Measurements from ENCODE around the gene PGLYRP1.
A peak's percentile ranks its signal among the peaks of the same experiment; 100 is the strongest.

Gene PGLYRP1

DNA sequence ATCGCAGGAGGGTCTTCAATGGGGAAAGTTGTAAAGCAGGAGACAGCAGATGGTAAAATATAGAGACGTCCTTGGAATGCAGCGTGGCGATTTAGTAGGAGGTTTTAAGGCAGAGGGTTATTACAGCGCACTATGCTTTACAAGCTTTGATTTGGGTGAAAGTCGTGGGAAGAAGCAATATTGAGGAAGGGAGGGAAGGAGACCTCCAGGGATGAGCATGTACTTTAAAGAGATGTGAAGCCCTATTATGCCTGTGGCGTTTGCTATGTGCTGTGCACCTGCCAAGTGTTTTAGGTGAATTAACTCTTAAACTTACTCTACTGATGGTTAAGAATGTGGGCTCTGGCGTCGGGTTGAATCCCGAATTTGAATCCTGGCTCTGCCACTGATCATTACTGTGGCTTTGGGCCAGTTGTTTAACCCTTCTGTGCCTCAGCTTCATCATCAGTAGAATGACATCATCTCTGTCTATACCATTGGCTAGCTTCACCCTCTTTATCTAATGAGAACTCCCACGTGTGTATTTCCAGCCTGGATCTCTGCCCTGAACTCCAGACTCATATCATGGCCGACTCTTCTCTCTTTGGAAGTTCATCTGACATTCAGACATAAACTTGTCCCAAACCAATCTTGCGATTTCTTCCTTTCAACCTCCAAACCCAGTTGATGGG lies 27.0 kb downstream of the PGLYRP1 start:
- TF ChIP-seq, protein P1, sequence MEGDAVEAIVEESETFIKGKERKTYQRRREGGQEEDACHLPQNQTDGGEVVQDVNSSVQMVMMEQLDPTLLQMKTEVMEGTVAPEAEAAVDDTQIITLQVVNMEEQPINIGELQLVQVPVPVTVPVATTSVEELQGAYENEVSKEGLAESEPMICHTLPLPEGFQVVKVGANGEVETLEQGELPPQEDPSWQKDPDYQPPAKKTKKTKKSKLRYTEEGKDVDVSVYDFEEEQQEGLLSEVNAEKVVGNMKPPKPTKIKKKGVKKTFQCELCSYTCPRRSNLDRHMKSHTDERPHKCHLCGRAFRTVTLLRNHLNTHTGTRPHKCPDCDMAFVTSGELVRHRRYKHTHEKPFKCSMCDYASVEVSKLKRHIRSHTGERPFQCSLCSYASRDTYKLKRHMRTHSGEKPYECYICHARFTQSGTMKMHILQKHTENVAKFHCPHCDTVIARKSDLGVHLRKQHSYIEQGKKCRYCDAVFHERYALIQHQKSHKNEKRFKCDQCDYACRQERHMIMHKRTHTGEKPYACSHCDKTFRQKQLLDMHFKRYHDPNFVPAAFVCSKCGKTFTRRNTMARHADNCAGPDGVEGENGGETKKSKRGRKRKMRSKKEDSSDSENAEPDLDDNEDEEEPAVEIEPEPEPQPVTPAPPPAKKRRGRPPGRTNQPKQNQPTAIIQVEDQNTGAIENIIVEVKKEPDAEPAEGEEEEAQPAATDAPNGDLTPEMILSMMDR (IDR thresholded peaks at IDR 0.05; ENCODE audit: low read depth, low read length, missing control alignments), result no peak
- peak overlapping the region; percentile 61 for H3K4me3 ChIP-seq (replicated peaks; ENCODE audit: low read depth, low read length)
- DNase-seq (ENCODE audit: extremely low read depth, low read depth), result no peak

DNA sequence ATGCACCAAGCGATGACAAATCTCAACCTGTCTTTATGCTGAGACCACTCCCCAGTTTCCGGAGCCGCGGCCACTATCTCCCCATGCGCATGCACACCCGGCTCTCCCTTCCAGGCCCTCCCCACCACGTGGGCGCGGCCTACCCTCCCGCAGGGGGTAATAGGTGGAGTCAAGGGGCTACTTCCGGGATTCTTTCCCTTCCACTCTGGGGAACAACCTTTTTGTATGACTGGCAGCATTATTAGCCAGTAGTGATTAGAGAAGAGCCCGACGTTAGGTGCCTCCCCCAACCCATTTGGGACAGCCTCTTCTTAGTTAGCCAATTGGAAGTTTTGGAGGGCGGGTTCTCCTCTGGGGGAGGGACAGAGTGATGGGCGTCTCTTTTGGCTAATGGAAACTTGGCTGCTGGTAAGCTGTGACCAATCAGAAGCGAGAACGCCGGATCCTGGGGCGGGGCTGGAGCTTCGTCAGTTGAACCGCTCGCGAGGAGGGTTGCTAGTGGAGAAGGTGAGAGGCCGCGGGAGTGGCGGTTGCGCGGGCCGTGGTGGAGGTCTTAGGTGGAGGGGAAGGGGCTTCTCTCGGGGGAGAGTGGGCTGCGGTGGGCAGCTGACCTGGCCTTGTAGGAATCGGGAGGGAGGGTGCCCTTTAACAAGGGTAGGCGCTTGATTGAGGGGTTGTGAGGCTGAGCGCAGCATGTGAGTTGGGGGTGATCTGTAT lies 27.7 kb downstream of the PGLYRP1 start, which contains the start of gene CCDC61:
CCDC61 (plus strand) TSS at position 470 of the 717 bp plus-strand sequence. CDS start 7,552 bp downstream, outside the sequence.
- DNase-seq (ENCODE audit: extremely low read depth, low read depth), result peak; percentile 99
- TF ChIP-seq, protein P1 (IDR thresholded peaks at IDR 0.05; ENCODE audit: low read depth, low read length, missing control alignments), result no peak
- H3K4me3 ChIP-seq (replicated peaks; ENCODE audit: low read depth, low read length), result peak within 1 kb of the TSS; percentile 61

DNA sequence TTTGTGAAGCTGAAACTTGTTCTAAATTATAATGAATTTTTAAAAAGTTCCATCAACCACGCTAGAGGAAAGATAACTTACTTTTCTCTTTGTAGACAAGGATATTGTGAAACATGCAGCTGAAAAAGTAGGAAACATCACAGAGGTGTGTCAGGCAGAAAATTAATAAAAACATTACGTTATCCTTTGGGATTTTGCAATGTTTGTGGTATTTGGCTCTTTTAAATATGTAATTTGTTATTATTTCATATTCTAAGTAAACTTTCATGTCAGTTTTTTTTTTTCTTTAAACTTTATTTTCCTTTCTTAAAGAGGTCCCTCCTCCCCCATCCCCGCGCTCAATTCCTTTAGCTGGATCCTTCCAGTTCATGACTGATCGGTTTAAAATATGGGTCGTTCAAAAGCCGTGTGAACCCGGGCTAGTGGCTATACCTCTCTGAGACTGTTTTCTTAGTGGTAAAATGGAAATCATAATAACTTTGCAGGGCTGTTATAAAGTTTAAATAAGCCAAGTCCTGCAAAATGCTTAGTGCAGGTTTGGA lies 28.3 kb downstream of the PGLYRP1 start:
- TF ChIP-seq, protein P1 (IDR thresholded peaks at IDR 0.05; ENCODE audit: low read depth, low read length, missing control alignments), result no peak
- no peak for DNase-seq (ENCODE audit: extremely low read depth, low read depth)
- peak overlapping the region; percentile 61 for H3K4me3 ChIP-seq (replicated peaks; ENCODE audit: low read depth, low read length)

GRCh38 chr19:45990113-45990728 lies 32.6 kb downstream of the PGLYRP1 start:
- no peak overlapping the region for H3K4me3 ChIP-seq (replicated peaks; ENCODE audit: low read depth, low read length)
- TF ChIP-seq, protein P1 (IDR thresholded peaks at IDR 0.05; ENCODE audit: low read depth, low read length, missing control alignments), result no peak
- no peak for DNase-seq (ENCODE audit: extremely low read depth, low read depth)

DNA sequence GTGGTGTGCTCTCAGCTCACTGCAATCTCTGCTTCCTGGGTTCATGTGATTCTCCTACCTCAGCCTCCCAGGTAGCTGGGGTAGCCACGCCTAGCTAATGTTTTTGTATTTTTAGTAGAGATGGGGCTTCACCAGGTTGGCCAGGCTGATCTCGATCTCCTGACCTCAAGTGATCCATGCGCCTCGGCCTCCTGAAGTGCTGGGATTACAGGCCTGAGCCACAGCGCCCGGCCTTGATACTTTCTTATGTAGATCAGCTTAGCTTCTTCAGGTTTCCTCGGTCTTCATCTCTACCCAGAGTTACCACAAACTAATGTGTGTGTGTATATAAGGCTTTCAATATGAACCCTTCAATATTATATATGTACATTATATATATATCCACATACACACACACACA lies 37.5 kb downstream of the PGLYRP1 start:
- TF ChIP-seq, protein P1 (IDR thresholded peaks at IDR 0.05; ENCODE audit: low read depth, low read length, missing control alignments), result no peak
- no peak overlapping the region for H3K4me3 ChIP-seq (replicated peaks; ENCODE audit: low read depth, low read length)
- DNase-seq (ENCODE audit: extremely low read depth, low read depth), result no peak

DNA sequence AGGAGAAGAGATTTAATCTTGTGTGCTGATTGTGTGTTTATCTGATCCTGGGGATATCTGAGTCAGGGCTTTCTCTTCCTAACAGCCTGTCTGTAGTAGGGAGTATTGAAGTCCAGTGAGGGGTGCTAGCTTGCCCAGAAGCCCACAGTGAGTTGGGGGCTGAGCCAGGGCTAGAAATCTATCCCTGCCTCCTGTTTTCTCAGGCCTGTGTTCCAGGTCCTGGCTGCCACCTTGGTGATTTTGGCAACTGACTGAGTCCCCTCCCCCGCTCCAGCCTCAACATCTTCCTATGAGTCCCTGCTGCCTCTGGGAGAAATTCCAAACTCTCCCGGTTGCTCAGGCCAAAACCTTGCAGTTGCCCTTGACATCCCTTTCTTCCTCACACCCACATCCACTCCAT lies 41.5 kb downstream of the PGLYRP1 start:
- DNase-seq (ENCODE audit: extremely low read depth, low read depth), result no peak
- no peak overlapping the region for H3K4me3 ChIP-seq (replicated peaks; ENCODE audit: low read depth, low read length)
- TF ChIP-seq, protein P1 (IDR thresholded peaks at IDR 0.05; ENCODE audit: low read depth, low read length, missing control alignments), result no peak

Measured in HFF-Myc (cell line).